HepG2 (cell line): ENCODE data around the gene OR6B3. TPM values are rescaled to one million over a fixed set of nuclear protein-coding genes. Genes with fewer than 3 reads are reported as not detected.

Experiments
- ATAC-seq: fragments of 200-7000 bp; cut with Tn5 transposase; 3 replicates; pipeline ENCODE4 v1.9.1; 2020; ENCODE audit warnings: mild to moderate bottlenecking, moderate library complexity
- BruUV-seq: library from RNA; stranded (reverse); fragments of 400-500 nt; replicated peaks from 2 replicates; lab custom pipeline; 2021; lab: Mats Ljungman, UMichigan
- CTCF ChIA-PET: fragments of 300-600 bp; formaldehyde crosslinking; extraction: SDS; loops from one replicate; lab custom pipeline; 2021; ENCODE audit warnings: low total read pairs, inconsistent platforms, low intra/inter-chr PET ratio; lab: Yijun Ruan, JAX
- POLR2A ChIA-PET: fragments of 350-600 bp; sonication (Branson Sonifier 250); formaldehyde crosslinking; loops from one replicate; lab custom pipeline; 2020; ENCODE audit warnings: antibody characterized with exemption, inconsistent platforms; lab: Yijun Ruan, JAX
- DNase-seq: peaks from one replicate; pipeline ENCODE4 v3.0.0-alpha.2; 2015; ENCODE audit warnings: low spot score
- FAIRE-seq: peaks from 3 replicates; lab custom pipeline; 2011; peaks lifted over from hg19 to GRCh38; lab: Jason Lieb, UNC
- H2AFZ ChIP-seq: one replicate; pipeline ENCODE4 v1.6.1; 2011; ENCODE audit warnings: low read length, inconsistent platforms
- H3K27ac ChIP-seq: fragments of 300-600 bp; 3 replicates; pipeline ENCODE4 v1.8.0; 2011; ENCODE audit warnings: mixed run types, mild to moderate bottlenecking, mixed read lengths, low read length, inconsistent platforms; ENCODE audit not compliant: insufficient read depth; ENCODE audit errors: extremely low read length
- H3K27me3 ChIP-seq, 2 experiments: fragments of 200-600 bp in 1 of 2; 2 replicates in 1 of 2; 3 replicates in 1 of 2; pipeline versions ENCODE4 v1.6.0 to v1.8.0; 2011; ENCODE audit warnings: low read length in 2 of 2, mild to moderate bottlenecking in 2 of 2, moderate library complexity in 2 of 2, inconsistent platforms in 1 of 2; ENCODE audit not compliant: insufficient read depth in 2 of 2, control insufficient read depth in 1 of 2
- H3K36me3 ChIP-seq, 2 experiments: fragments of 200-600 bp in 1 of 2; replicated peaks in 1 of 2; 2 replicates in 1 of 2; 3 replicates in 1 of 2; pipeline versions ENCODE4 v1.5.1 to v1.8.0; 2011; ENCODE audit warnings: low read length in 2 of 2, inconsistent platforms in 1 of 2; ENCODE audit not compliant: insufficient read depth in 2 of 2, control insufficient read depth in 1 of 2
- H3K4me1 ChIP-seq: 2 replicates; pipeline ENCODE4 v1.5.1; 2012; ENCODE audit warnings: low read length, inconsistent platforms; ENCODE audit not compliant: insufficient read depth
- H3K4me2 ChIP-seq: 2 replicates; pipeline ENCODE4 v1.6.0; 2011; ENCODE audit warnings: low read depth, low read length, inconsistent platforms
- H3K4me3 ChIP-seq, 3 experiments: fragments of 200-600 bp in 1 of 3; sonication (generic), shearing (Covaris generic) in 1 of 3; replicated peaks in 1 of 3; 2 replicates each; pipeline ENCODE4 v1.5.1; 2011 to 2016; ENCODE audit warnings: low read length in 3 of 3, inconsistent platforms in 2 of 3, low read depth in 2 of 3, mild to moderate bottlenecking in 2 of 3, control low read depth in 1 of 3, mixed read lengths in 1 of 3; ENCODE audit not compliant: insufficient read depth in 1 of 3
- H3K79me2 ChIP-seq: one replicate; pipeline ENCODE4 v1.6.1; 2011; ENCODE audit warnings: low read length, inconsistent platforms; ENCODE audit not compliant: insufficient read depth
- H3K9ac ChIP-seq: 2 replicates; pipeline ENCODE4 v1.6.0; 2011; ENCODE audit warnings: mild to moderate bottlenecking, low read depth, low read length, inconsistent platforms; ENCODE audit not compliant: insufficient read depth
- H3K9me3 ChIP-seq: 2 replicates; pipeline ENCODE4 v1.5.1; 2012; ENCODE audit warnings: mild to moderate bottlenecking, low read length
- H4K20me1 ChIP-seq: 2 replicates; pipeline ENCODE4 v1.6.0; 2011; ENCODE audit warnings: inconsistent platforms, mild to moderate bottlenecking, low read length, moderate library complexity; ENCODE audit not compliant: insufficient read depth
- ATF4 ChIP-seq, 2 experiments: fragments of 450-650 bp in 1 of 2; sonication (generic) in 1 of 2; formaldehyde crosslinking; IDR thresholded peaks; 2 replicates each; pipeline versions ENCODE4 v1.5.0 to v1.8.0; 2020 to 2022; ENCODE audit warnings: mild to moderate bottlenecking in 1 of 2, missing genetic modification reagents in 1 of 2
- CREM ChIP-seq, 2 experiments: sonication (generic) in 1 of 2; formaldehyde crosslinking in 1 of 2; IDR thresholded peaks; 2 replicates each; pipeline versions ENCODE4 v1.4.0 to v1.6.1; 2016 to 2020; ENCODE audit warnings: antibody characterized with exemption in 1 of 2, mild to moderate bottlenecking in 1 of 2, missing genetic modification reagents in 1 of 2
- KLF13 ChIP-seq: sonication (generic); formaldehyde crosslinking; IDR thresholded peaks from 2 replicates; pipeline ENCODE4 v1.4.0; 2020; ENCODE audit warnings: mild to moderate bottlenecking, missing genetic modification reagents
- STAG1 ChIP-seq: sonication (generic); formaldehyde crosslinking; IDR thresholded peaks from 2 replicates; pipeline ENCODE4 v1.4.0; 2020; ENCODE audit warnings: missing genetic modification reagents
- ZNF770 ChIP-seq: sonication (generic); formaldehyde crosslinking; IDR thresholded peaks from 2 replicates; pipeline ENCODE4 v1.5.0; 2020; ENCODE audit warnings: mild to moderate bottlenecking, missing genetic modification reagents
- ZUFSP ChIP-seq: sonication (generic); formaldehyde crosslinking; IDR thresholded peaks from 2 replicates; pipeline ENCODE4 v1.9.0; 2021; ENCODE audit warnings: missing genetic modification reagents, mild to moderate bottlenecking, borderline replicate concordance
- WGBS: methylation state at CpG from one replicate; pipeline ENCODE4 v1.1.6; 2017; ENCODE audit warnings: low lambda C conversion rate; 5-methylcytosine and 5-hydroxymethylcytosine counted together
- in situ Hi-C: cut with HindIII; loops from 2 replicates; pipeline ENCODE4 v1.10.0; 2017; ENCODE audit warnings: low pct_unique_long_range_greater_than_20kb; ENCODE audit not compliant: extremely low pct_ligation_motif_present
- intact Hi-C: fragments of 100-400 bp; cut with micrococcal nuclease; formaldehyde crosslinking; loops from one replicate; pipeline ENCODE4 v1.10.0; 2022; ENCODE audit not compliant: unreplicated experiment
- polyA plus RNA-seq, 8 experiments: library from polyadenylated mRNA; depleted of rRNA in 3 of 8; stranded (reverse) in 7 of 8; unstranded in 1 of 8; fragments of >200 nt; fragmentation: Illumina TruSeq in 4 of 8; extraction: Trizol in 4 of 8; gene quantifications; 2 replicates each; pipeline versions ENCODE4 v1.2.1 to v1.2.3, GENCODE V29; 2011 to 2016; ENCODE audit warnings: low read depth in 4 of 8, missing spikeins in 1 of 8, mixed read lengths in 1 of 8; ENCODE audit not compliant: insufficient read depth in 1 of 8
- total RNA-seq, 5 experiments: library from RNA; depleted of rRNA; stranded (reverse); fragments of >200 nt; fragmentation: Illumina TruSeq; extraction: Trizol; gene quantifications; 2 replicates each; pipeline ENCODE4 v1.2.3, GENCODE V29; 2016; ENCODE audit warnings: low read depth in 1 of 5

Gene OR6B3
- total and polyA plus RNA-seq, 2 of the 13 experiments (the other 11 are each of a cell fraction or from before 2014, with no cell fraction given): not detected

- no peak for TF ChIP-seq KLF13 (CRISPR knock-in tag)
- no peak for TF ChIP-seq ZNF770 (CRISPR knock-in tag)
- no peak for TF ChIP-seq CREM (IDR thresholded peaks at IDR 0.05)
- TF ChIP-seq CREM (CRISPR knock-in tag; IDR thresholded peaks at IDR 0.05): no peak
- no peak for TF ChIP-seq STAG1 (CRISPR knock-in tag)
- TF ChIP-seq, all 625 proteins: peak for 0
These were observed 35.1 kb downstream of the OR6B3 start (continued) for GRCh38 chr2:240018071-240018750.

- Histone ChIP-seq H3K4me1 (no peaks in the 10 kb centered on the region), H3K4me3 (no peak overlapping the region), H4K20me1 (0 out of 2 replicates have a peak, but pooled peaks cover 3% of the 10 kb centered on the region), H3K27ac (no peak overlapping the region), H2AFZ (no peak overlapping the region), H3K36me3 (peaks cover 42 to 93% of the 10 kb centered on the region in 2 experiments), H3K9ac (no peak overlapping the region), H3K79me2 (no peaks in the 10 kb centered on the region), H3K27me3 (no peaks in the 10 kb centered on the region), H3K9me3 (no peaks in the 10 kb centered on the region), H3K4me2 (no peak overlapping the region)
- ChIA-PET POLR2A (no interaction called here), CTCF (no interaction called here)
- TF ChIP-seq ZUFSP (CRISPR knock-in tag) (no peak), ATF4 (CRISPR knock-in tag; IDR thresholded peaks at IDR 0.05) (no peak)
- intact Hi-C loops (no loop called here), in situ Hi-C loops (no loop called here)
- ATAC-seq (no peak), FAIRE-seq (no peak), DNase-seq (no peak)
- BruUV-seq: no TSS peak
- WGBS: 95% methylated on average over 8 of the region's 9 CpGs
These were observed 39.0 kb downstream of the OR6B3 start for GRCh38 chr2:240014327-240014726.
